ENCODE results near the gene RBBP8. TPM values are rescaled to one million over a fixed set of nuclear protein-coding genes. Genes with fewer than 3 reads are reported as not detected.

The RBBP8 gene
- total RNA-seq, 1 experiment from 2014 or later = 65.2 TPM

- no peak overlapping the region for H2BK15ac ChIP-seq (ENCODE audit: low read depth, low read length)
- H3K9me3 ChIP-seq (ENCODE audit: control insufficient read depth, low read depth, low read length) = no peaks in the 10 kb centered on the region
- H2AFZ ChIP-seq (ENCODE audit: low read length) = no peak overlapping the region
- H2BK120ac ChIP-seq (ENCODE audit: low read depth, low read length, poor library complexity, severe bottlenecking) = no peak overlapping the region
- no peak overlapping the region for H3K4ac ChIP-seq (ENCODE audit: low read depth, low read length)
- Mint-ChIP-seq H3K27ac (peak overlapping the region in 1 of 3 experiments; percentile 35; a peak in 1 of 7 replicates), H3K4me3 (no peak overlapping the region), H3K27me3 (ENCODE audit: low read depth) (no peaks in the 10 kb centered on the region), H3K4me1 (peaks cover 14 to 18% of the 10 kb centered on the region in 2 experiments), H3K9me3 (no peaks in the 10 kb centered on the region), H3K36me3 (ENCODE audit: insufficient read depth in 1 of 3, low read depth in 3 of 3) (peaks cover 3 to 15% (median 12%) of the 10 kb centered on the region in 3 experiments; a peak in 6 of 7 replicates)
- H3K18ac ChIP-seq (ENCODE audit: insufficient read length, low read depth, low read length) = no peak overlapping the region
- H2AK5ac ChIP-seq (ENCODE audit: insufficient read length, low read length) = no peak overlapping the region
- no peaks in the 10 kb centered on the region for H3K27me3 ChIP-seq (ENCODE audit: insufficient read depth, low read length)
- H4K20me1 ChIP-seq (ENCODE audit: control insufficient read depth, insufficient read depth, insufficient read length) = no peaks in the 10 kb centered on the region
- DNase-seq = no peak
- no peak overlapping the region for H4K8ac ChIP-seq (replicated peaks; ENCODE audit: insufficient read length, low read depth, low read length)
- no peak overlapping the region for H2BK5ac ChIP-seq (ENCODE audit: insufficient read length, low read length)
- no peak overlapping the region for H3K14ac ChIP-seq (ENCODE audit: insufficient read depth, low read length)
- TF ChIP-seq CTCF (conservative IDR thresholded peaks at IDR 0.05) = no peak
- no peaks in the 10 kb centered on the region for H3K79me1 ChIP-seq (ENCODE audit: insufficient read depth, low read depth, low read length, poor library complexity, severe bottlenecking)
- WGBS (ENCODE audit: extremely low coverage, insufficient read length, low lambda C conversion rate) = no CpG with 5 or more reads among the region's 4 CpGs
- no peak overlapping the region for H4K5ac ChIP-seq (ENCODE audit: insufficient read length, low read depth, low read length)
- H3K9ac ChIP-seq (ENCODE audit: extremely low read depth, insufficient read length, low read length) = no peak overlapping the region
- H3K4me1 ChIP-seq (ENCODE audit: insufficient read depth, low read length) = peaks cover 2% of the 10 kb centered on the region; the same call in 1 of the 2 replicates
- H3K23ac ChIP-seq (ENCODE audit: insufficient read length, low read depth, low read length) = no peak overlapping the region
- no peak overlapping the region for H3K56ac ChIP-seq (ENCODE audit: insufficient read length, low read depth, low read length)
- no peak overlapping the region for H3K4me2 ChIP-seq (ENCODE audit: insufficient read depth, insufficient read length, low read length)
- H3K79me2 ChIP-seq (ENCODE audit: insufficient read depth, low read length) = no peaks in the 10 kb centered on the region
- no peak overlapping the region for H3T11ph ChIP-seq (ENCODE audit: low read length)
- no peak overlapping the region for H4K91ac ChIP-seq (ENCODE audit: insufficient read length, low read depth, low read length)
- no peak overlapping the region for H2BK20ac ChIP-seq (ENCODE audit: low read depth, low read length, poor library complexity, severe bottlenecking)
- H3K23me2 ChIP-seq (ENCODE audit: insufficient read length, low read depth, low read length, poor library complexity, severe bottlenecking) = no peaks in the 10 kb centered on the region
- H2BK12ac ChIP-seq (ENCODE audit: insufficient read length, low read depth, low read length) = no peak overlapping the region
- H3K27ac ChIP-seq (ENCODE audit: insufficient read length, low read depth, low read length) = no peak overlapping the region
Observed at GRCh38 chr18:23032030-23032582, 99.0 kb downstream of the RBBP8 start.

Measured in H9 (cell line).